Stomach (tissue), 4 donors: ENCODE results near the gene POT1.

Source experiments
- CTCF ChIP-seq, 7 experiments: fragments of 450-650 bp in 4 of 7; fragments of 200-600 bp in 3 of 7; sonication (generic) in 3 of 7; IDR thresholded peaks; one replicate each; pipeline ENCODE4 v1.5.1; 2016 to 2019; ENCODE audit warnings: antibody characterized with exemption in 7 of 7, control low read depth in 2 of 7, mild to moderate bottlenecking in 1 of 7
- EP300 ChIP-seq: sonication (generic); formaldehyde crosslinking; IDR thresholded peaks from one replicate; pipeline ENCODE4 v1.6.1; 2017; ENCODE audit warnings: antibody characterized with exemption
- POLR2A ChIP-seq, 4 donors: fragments of 450-650 bp; IDR thresholded peaks; one replicate each; pipeline ENCODE4 v1.6.1; 2016; ENCODE audit warnings: antibody characterized with exemption in 4 of 4, control low read depth in 2 of 4, mild to moderate bottlenecking in 1 of 4, moderate library complexity in 1 of 4
- POLR2AphosphoS5 ChIP-seq, 3 donors: sonication (generic); formaldehyde crosslinking; IDR thresholded peaks; one replicate each; pipeline ENCODE4 v1.6.1; 2016; ENCODE audit warnings: antibody characterized with exemption in 3 of 3

GRCh38 chr7:124812764-124813163 is 116.9 kb downstream of the POT1 start:
- TF ChIP-seq CTCF (IDR thresholded peaks at IDR 0.05) (no peak), EP300 (no peak), POLR2AphosphoS5 (IDR thresholded peaks at IDR 0.05) (no peak), POLR2A (IDR thresholded peaks at IDR 0.05) (no peak)
